ENCODE results near the gene FAM118B.

- TF ChIP-seq, protein P1, sequence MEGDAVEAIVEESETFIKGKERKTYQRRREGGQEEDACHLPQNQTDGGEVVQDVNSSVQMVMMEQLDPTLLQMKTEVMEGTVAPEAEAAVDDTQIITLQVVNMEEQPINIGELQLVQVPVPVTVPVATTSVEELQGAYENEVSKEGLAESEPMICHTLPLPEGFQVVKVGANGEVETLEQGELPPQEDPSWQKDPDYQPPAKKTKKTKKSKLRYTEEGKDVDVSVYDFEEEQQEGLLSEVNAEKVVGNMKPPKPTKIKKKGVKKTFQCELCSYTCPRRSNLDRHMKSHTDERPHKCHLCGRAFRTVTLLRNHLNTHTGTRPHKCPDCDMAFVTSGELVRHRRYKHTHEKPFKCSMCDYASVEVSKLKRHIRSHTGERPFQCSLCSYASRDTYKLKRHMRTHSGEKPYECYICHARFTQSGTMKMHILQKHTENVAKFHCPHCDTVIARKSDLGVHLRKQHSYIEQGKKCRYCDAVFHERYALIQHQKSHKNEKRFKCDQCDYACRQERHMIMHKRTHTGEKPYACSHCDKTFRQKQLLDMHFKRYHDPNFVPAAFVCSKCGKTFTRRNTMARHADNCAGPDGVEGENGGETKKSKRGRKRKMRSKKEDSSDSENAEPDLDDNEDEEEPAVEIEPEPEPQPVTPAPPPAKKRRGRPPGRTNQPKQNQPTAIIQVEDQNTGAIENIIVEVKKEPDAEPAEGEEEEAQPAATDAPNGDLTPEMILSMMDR (conservative IDR thresholded peaks at IDR 0.05) = no peak
- no peak for TF ChIP-seq EZH2 (IDR thresholded peaks at IDR 0.05; ENCODE audit: low read depth)
Observed at GRCh38 chr11:126189109-126189929, 22.3 kb upstream of the FAM118B start.

Measured in PC-9 (cell line).